ENCODE measurements around the gene CSF3R.

GRCh38 chr1:36463803-36464604 lies 18.7 kb downstream of the CSF3R start, which contains the start of gene MRPS15:
- TF ChIP-seq POLR2A (IDR thresholded peaks at IDR 0.05; ENCODE audit: low read depth, low read length) (peak; percentile 89), CTCF (IDR thresholded peaks at IDR 0.05; ENCODE audit: extremely low read depth in 1 of 2, insufficient read depth in 1 of 2, low read depth in 1 of 2, low read length in 2 of 2) (no peak), EZH2 (IDR thresholded peaks at IDR 0.05; ENCODE audit: borderline replicate concordance, low read depth, low read length, severe bottlenecking) (no peak), GATA2 (IDR thresholded peaks at IDR 0.05; ENCODE audit: insufficient read depth, insufficient read length, low read depth, low read length) (no peak), JUN (IDR thresholded peaks at IDR 0.05; ENCODE audit: borderline replicate concordance, insufficient read depth, insufficient read length, low read depth) (peak; percentile 58), POLR2AphosphoS5 (IDR thresholded peaks at IDR 0.05; ENCODE audit: insufficient read depth, low read depth, low read length) (peak; percentile 88), MAX (IDR thresholded peaks at IDR 0.05; ENCODE audit: insufficient read depth, insufficient read length) (peak; percentile 75), MYC (IDR thresholded peaks at IDR 0.05; ENCODE audit: low read depth, low read length) (peak; percentile 79)

Data from endothelial cell of umbilical vein (primary cell).